PC-3 (cell line): ENCODE data around the gene IFI44L. TPM values are rescaled to one million over a fixed set of nuclear protein-coding genes. Genes with fewer than 3 reads are reported as not detected.

Experiments used
- ATAC-seq: fragments of 200-7000 bp; cut with Tn5 transposase; 2 replicates; pipeline ENCODE4 v1.9.1; 2020; ENCODE audit warnings: mild to moderate bottlenecking, moderate library complexity
- BruUV-seq: library from RNA; stranded (reverse); fragments of 400-500 nt; replicated peaks from 2 replicates; lab custom pipeline; 2021; lab: Mats Ljungman, UMichigan
- CTCF ChIA-PET: fragments of 300-600 bp; sonication (Branson Sonifier 250); formaldehyde crosslinking; loops from one replicate; lab custom pipeline; 2022; ENCODE audit warnings: antibody characterized with exemption; lab: Charles Lee
- POLR2A ChIA-PET: fragments of 300-600 bp; sonication (Branson Sonifier 250); formaldehyde crosslinking; loops from one replicate; lab custom pipeline; 2022; ENCODE audit warnings: antibody characterized with exemption; ENCODE audit not compliant: unreplicated experiment; lab: Charles Lee
- DNase-seq: peaks from one replicate; pipeline ENCODE4 v3.0.0-alpha.2; 2015
- H2AFZ ChIP-seq: fragments of 300-600 bp; sonication (generic); 2 replicates; pipeline ENCODE4 v1.6.0; 2016; ENCODE audit warnings: antibody characterized with exemption, low read length
- H3F3A ChIP-seq: fragments of 300-600 bp; sonication (generic); one replicate; pipeline ENCODE4 v1.6.0; 2017; ENCODE audit warnings: antibody characterized with exemption, low read length, control low read depth, mild to moderate bottlenecking; ENCODE audit not compliant: unreplicated experiment
- H3K27ac ChIP-seq: fragments of 300-600 bp; sonication (generic); 2 replicates; pipeline ENCODE4 v1.5.1; 2016; ENCODE audit warnings: mild to moderate bottlenecking, low read length
- H3K27me3 ChIP-seq: fragments of 300-600 bp; sonication (generic); 2 replicates; pipeline ENCODE4 v1.6.1; 2016; ENCODE audit warnings: low read length, mixed read lengths
- H3K36me3 ChIP-seq: fragments of 300-600 bp; sonication (generic); 2 replicates; pipeline ENCODE4 v1.6.1; 2016; ENCODE audit warnings: low read depth, mixed run types, low read length, mixed read lengths
- H3K4me1 ChIP-seq: fragments of 300-600 bp; sonication (generic); 2 replicates; pipeline ENCODE4 v1.5.1; 2016; ENCODE audit warnings: low read length; ENCODE audit not compliant: insufficient read depth
- H3K4me2 ChIP-seq: fragments of 300-600 bp; sonication (generic); 2 replicates; pipeline ENCODE4 v1.6.0; 2016; ENCODE audit warnings: low read length
- H3K4me3 ChIP-seq: fragments of 300-600 bp; sonication (generic); 2 replicates; pipeline ENCODE4 v1.5.1; 2016; ENCODE audit warnings: mild to moderate bottlenecking, low read length, mixed read lengths
- H3K79me2 ChIP-seq: fragments of 300-600 bp; sonication (generic); 2 replicates; pipeline ENCODE4 v1.6.1; 2017; ENCODE audit warnings: low read length, mixed read lengths
- H3K9ac ChIP-seq: fragments of 300-600 bp; sonication (generic); 2 replicates; pipeline ENCODE4 v1.6.0; 2016; ENCODE audit warnings: mild to moderate bottlenecking, low read length
- H3K9me2 ChIP-seq: fragments of 300-600 bp; sonication (generic); replicated peaks from 2 replicates; pipeline ENCODE4 v1.6.1; 2016; ENCODE audit warnings: mixed run types, low read length, mixed read lengths
- H3K9me3 ChIP-seq: fragments of 300-600 bp; sonication (generic); 2 replicates; pipeline ENCODE4 v1.6.1; 2016; ENCODE audit warnings: low read length, mixed read lengths
- H4K20me1 ChIP-seq: fragments of 300-600 bp; sonication (generic); 2 replicates; pipeline ENCODE4 v1.6.1; 2016; ENCODE audit warnings: low read length, mixed read lengths
- EZH2 ChIP-seq: fragments of 300-600 bp; sonication (generic); IDR thresholded peaks from one replicate; pipeline ENCODE4 v1.6.1; 2017; ENCODE audit warnings: antibody characterized with exemption, mild to moderate bottlenecking, low read length; ENCODE audit not compliant: unreplicated experiment
- EZH2phosphoT487 ChIP-seq: fragments of 300-600 bp; sonication (generic); IDR thresholded peaks from 2 replicates; pipeline ENCODE4 v1.6.1; 2018; ENCODE audit warnings: mild to moderate bottlenecking, antibody characterized with exemption, low read length, borderline replicate concordance
- intact Hi-C: fragments of 100-400 bp; cut with micrococcal nuclease; formaldehyde crosslinking; loops from 2 replicates; pipeline ENCODE4 v1.9.0; 2023
- total RNA-seq: library from RNA; depleted of rRNA; stranded (reverse); fragments of >200 nt; gene quantifications from 2 replicates; pipeline ENCODE4 v1.2.3, GENCODE V29; 2014
- TF ChIP-seq, protein P1 (sequence below): fragments of 300-600 bp; sonication (generic); conservative IDR thresholded peaks from 2 replicates; pipeline ENCODE4 v1.5.1; 2017; ENCODE audit warnings: antibody characterized with exemption, low read depth, mild to moderate bottlenecking, low read length

IFI44L gene
- total RNA-seq, 1 experiment from 2014 or later = 5.5 TPM

- no peaks in the 10 kb centered on the region for H3K36me3 ChIP-seq
- no peak overlapping the region for H3K9ac ChIP-seq
- ChIA-PET CTCF (interaction anchor here (0.6 kb wide), 1 partner anchor 111 kb away, joined by 3 read pairs; no protein-coding TSS in a partner anchor), POLR2A (no interaction called here)
- intact Hi-C loops = no loop called here
- no peak overlapping the region for H3K4me2 ChIP-seq
- TF ChIP-seq EZH2 (no peak), EZH2phosphoT487 (no peak)
- TF ChIP-seq, protein P1, sequence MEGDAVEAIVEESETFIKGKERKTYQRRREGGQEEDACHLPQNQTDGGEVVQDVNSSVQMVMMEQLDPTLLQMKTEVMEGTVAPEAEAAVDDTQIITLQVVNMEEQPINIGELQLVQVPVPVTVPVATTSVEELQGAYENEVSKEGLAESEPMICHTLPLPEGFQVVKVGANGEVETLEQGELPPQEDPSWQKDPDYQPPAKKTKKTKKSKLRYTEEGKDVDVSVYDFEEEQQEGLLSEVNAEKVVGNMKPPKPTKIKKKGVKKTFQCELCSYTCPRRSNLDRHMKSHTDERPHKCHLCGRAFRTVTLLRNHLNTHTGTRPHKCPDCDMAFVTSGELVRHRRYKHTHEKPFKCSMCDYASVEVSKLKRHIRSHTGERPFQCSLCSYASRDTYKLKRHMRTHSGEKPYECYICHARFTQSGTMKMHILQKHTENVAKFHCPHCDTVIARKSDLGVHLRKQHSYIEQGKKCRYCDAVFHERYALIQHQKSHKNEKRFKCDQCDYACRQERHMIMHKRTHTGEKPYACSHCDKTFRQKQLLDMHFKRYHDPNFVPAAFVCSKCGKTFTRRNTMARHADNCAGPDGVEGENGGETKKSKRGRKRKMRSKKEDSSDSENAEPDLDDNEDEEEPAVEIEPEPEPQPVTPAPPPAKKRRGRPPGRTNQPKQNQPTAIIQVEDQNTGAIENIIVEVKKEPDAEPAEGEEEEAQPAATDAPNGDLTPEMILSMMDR = no peak
- no peak overlapping the region for H3K27ac ChIP-seq
- H4K20me1 ChIP-seq = no peaks in the 10 kb centered on the region
- no peaks in the 10 kb centered on the region for H3K27me3 ChIP-seq
- no peak for DNase-seq
- ATAC-seq = no peak
- no peak overlapping the region for H2AFZ ChIP-seq
- no TSS peak for BruUV-seq
- no peak overlapping the region for H3K4me3 ChIP-seq
- no peaks in the 10 kb centered on the region for H3K9me2 ChIP-seq
- H3K4me1 ChIP-seq = no peaks in the 10 kb centered on the region
- H3F3A ChIP-seq = no peaks in the 10 kb centered on the region
- no peaks in the 10 kb centered on the region for H3K9me3 ChIP-seq
- no peaks in the 10 kb centered on the region for H3K79me2 ChIP-seq
These were observed 45.6 kb downstream of the IFI44L start for GRCh38 chr1:78665809-78666208.

GRCh38 chr1:78667939-78668338 lies 47.7 kb downstream of the IFI44L start:
- Histone ChIP-seq H3K9ac (no peak overlapping the region), H3K4me1 (no peaks in the 10 kb centered on the region), H3K79me2 (no peaks in the 10 kb centered on the region), H3K4me2 (no peak overlapping the region), H3F3A (no peaks in the 10 kb centered on the region), H3K27me3 (no peaks in the 10 kb centered on the region), H3K9me2 (no peaks in the 10 kb centered on the region), H2AFZ (no peak overlapping the region), H3K36me3 (no peaks in the 10 kb centered on the region), H3K4me3 (no peak overlapping the region), H4K20me1 (no peaks in the 10 kb centered on the region), H3K9me3 (no peaks in the 10 kb centered on the region), H3K27ac (no peak overlapping the region)
- no TSS peak for BruUV-seq
- no peak for DNase-seq
- POLR2A ChIA-PET = no interaction called here
- CTCF ChIA-PET = no interaction called here
- TF ChIP-seq EZH2 (no peak), EZH2phosphoT487 (no peak)
- TF ChIP-seq, protein P1 = no peak
- no peak for ATAC-seq
- intact Hi-C loops = no loop called here

DNA sequence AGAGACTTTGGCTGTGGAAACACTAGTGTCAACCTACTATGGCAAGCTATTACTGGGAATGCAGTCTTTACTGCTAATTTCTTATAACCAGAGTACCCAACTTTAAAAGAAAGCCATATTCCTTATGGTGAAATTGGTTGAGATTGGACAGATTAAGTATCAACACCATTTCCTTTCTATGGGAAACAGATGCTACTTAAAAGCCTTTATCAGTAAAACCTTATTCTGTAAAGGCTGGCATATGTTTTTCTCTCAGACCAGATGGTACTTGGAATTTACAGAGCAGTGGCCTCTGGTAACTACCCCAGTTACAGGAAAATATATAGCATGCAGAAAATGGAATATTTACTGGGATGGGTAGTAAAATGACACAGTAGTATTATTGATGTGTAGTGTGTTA lies 48.2 kb downstream of the IFI44L start:
- CTCF ChIA-PET = no interaction called here

More for the DNA sequence above, 48.2 kb downstream of the IFI44L start:
- POLR2A ChIA-PET = no interaction called here
- no peaks in the 10 kb centered on the region for H3K9me3 ChIP-seq
- no peak for TF ChIP-seq EZH2phosphoT487
- no peak for TF ChIP-seq EZH2
- TF ChIP-seq, protein P1 = no peak
- no peaks in the 10 kb centered on the region for H3K9me2 ChIP-seq
- intact Hi-C loops = no loop called here
- ATAC-seq = no peak
- no peak for DNase-seq
- H3K9ac ChIP-seq = no peak overlapping the region
- no peaks in the 10 kb centered on the region for H3K27me3 ChIP-seq
- H3F3A ChIP-seq = no peaks in the 10 kb centered on the region
- no peak overlapping the region for H3K27ac ChIP-seq
- no peaks in the 10 kb centered on the region for H3K4me1 ChIP-seq
- H4K20me1 ChIP-seq = no peaks in the 10 kb centered on the region
- BruUV-seq = no TSS peak
- no peak overlapping the region for H3K4me3 ChIP-seq
- no peaks in the 10 kb centered on the region for H3K79me2 ChIP-seq
- no peak overlapping the region for H2AFZ ChIP-seq
- no peak overlapping the region for H3K4me2 ChIP-seq
- H3K36me3 ChIP-seq = no peaks in the 10 kb centered on the region
